ENCODE results near the gene CD52. TPM values are rescaled to one million over a fixed set of nuclear protein-coding genes. Genes with fewer than 3 reads are reported as not detected.

Gene CD52
- total RNA-seq, 1 donor from 2014 or later, result 2.8 TPM

- DNase-seq, result peak; percentile 85
- TF ChIP-seq, protein P1, sequence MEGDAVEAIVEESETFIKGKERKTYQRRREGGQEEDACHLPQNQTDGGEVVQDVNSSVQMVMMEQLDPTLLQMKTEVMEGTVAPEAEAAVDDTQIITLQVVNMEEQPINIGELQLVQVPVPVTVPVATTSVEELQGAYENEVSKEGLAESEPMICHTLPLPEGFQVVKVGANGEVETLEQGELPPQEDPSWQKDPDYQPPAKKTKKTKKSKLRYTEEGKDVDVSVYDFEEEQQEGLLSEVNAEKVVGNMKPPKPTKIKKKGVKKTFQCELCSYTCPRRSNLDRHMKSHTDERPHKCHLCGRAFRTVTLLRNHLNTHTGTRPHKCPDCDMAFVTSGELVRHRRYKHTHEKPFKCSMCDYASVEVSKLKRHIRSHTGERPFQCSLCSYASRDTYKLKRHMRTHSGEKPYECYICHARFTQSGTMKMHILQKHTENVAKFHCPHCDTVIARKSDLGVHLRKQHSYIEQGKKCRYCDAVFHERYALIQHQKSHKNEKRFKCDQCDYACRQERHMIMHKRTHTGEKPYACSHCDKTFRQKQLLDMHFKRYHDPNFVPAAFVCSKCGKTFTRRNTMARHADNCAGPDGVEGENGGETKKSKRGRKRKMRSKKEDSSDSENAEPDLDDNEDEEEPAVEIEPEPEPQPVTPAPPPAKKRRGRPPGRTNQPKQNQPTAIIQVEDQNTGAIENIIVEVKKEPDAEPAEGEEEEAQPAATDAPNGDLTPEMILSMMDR (IDR thresholded peaks at IDR 0.05; ENCODE audit: partially characterized antibody, unreplicated experiment), result peak; percentile 72
- peaks cover 18% of the 10 kb centered on the region for H3K27me3 Mint-ChIP-seq (ENCODE audit: unreplicated experiment)
- no peaks in the 10 kb centered on the region for H3K36me3 Mint-ChIP-seq (ENCODE audit: unreplicated experiment)
- peaks cover 50% of the 10 kb centered on the region for H3K4me1 Mint-ChIP-seq (ENCODE audit: low read depth, unreplicated experiment)
- H3K9me3 Mint-ChIP-seq (ENCODE audit: unreplicated experiment), result peaks cover 14% of the 10 kb centered on the region
- peak overlapping the region; percentile 64 for H3K4me3 Mint-ChIP-seq (ENCODE audit: unreplicated experiment)
- H3K27ac Mint-ChIP-seq (ENCODE audit: unreplicated experiment), result peak overlapping the region; percentile 89
Observed at GRCh38 chr1:26284597-26285347, 33.0 kb upstream of the CD52 start.

DNA sequence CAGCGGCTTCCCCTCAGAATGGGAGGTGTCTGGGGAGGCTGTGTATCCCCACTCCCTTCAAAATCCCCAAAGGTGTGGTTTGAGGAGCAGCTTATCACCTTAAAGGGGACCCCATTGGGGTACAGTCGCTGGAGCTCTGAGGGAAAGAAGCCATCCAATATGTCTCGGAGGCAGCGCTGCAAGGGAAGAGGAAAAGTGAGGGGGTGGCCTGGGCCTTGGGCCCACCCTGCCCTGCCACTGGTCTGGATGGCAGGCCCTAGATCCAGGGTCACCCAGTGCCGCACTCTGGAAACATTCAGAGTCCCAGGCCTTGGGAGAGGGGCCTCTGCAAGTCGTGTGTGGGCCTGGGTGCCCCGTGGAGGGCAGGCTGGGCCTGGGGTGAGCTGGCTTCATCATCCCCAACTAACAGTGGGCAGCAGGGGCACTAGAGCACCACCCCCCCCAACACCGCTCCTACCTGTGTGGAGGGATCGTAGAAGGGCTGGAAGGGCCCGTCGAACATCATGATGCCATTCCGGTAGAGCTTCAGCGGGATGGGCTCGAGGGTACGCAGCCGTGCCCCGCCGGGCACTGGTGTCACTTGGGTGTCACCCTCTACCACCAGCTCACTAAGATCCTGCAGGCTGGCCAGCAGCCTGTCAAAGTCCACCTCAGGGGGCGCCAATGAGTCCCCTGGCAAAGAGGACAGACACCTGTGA, 32.2 kb upstream of the CD52 start:
- Mint-ChIP-seq H3K27ac (ENCODE audit: unreplicated experiment) (peak overlapping the region; percentile 89), H3K4me3 (ENCODE audit: unreplicated experiment) (peak overlapping the region; percentile 34), H3K27me3 (ENCODE audit: unreplicated experiment) (peaks cover 18% of the 10 kb centered on the region), H3K36me3 (ENCODE audit: unreplicated experiment) (no peaks in the 10 kb centered on the region), H3K9me3 (ENCODE audit: unreplicated experiment) (peaks cover 14% of the 10 kb centered on the region), H3K4me1 (ENCODE audit: low read depth, unreplicated experiment) (peaks cover 53% of the 10 kb centered on the region)
- DNase-seq, result peak; percentile 59
- TF ChIP-seq, protein P1 (IDR thresholded peaks at IDR 0.05; ENCODE audit: partially characterized antibody, unreplicated experiment), result peak; percentile 1

DNA sequence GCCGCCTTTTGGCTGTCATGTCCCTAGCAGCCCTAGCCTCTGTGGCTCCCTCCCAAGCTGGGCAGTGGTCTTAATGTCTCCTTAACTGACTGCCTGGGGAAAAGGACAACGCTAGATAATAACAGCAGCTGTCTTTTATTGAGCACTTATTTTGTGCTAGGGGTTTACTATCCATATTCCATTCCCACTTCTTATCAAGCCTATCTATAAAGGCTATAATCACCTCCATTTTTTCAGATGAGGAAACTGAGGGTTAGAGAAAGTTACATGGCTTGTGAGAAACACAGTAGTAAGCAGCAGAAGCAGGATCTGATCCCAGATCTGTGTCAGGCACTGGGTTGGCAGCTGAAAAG, 31.7 kb upstream of the CD52 start:
- Mint-ChIP-seq H3K4me3 (ENCODE audit: unreplicated experiment) (no peak overlapping the region), H3K36me3 (ENCODE audit: unreplicated experiment) (no peaks in the 10 kb centered on the region), H3K27ac (ENCODE audit: unreplicated experiment) (peak overlapping the region; percentile 97), H3K4me1 (ENCODE audit: low read depth, unreplicated experiment) (peaks cover 51% of the 10 kb centered on the region), H3K27me3 (ENCODE audit: unreplicated experiment) (peaks cover 17% of the 10 kb centered on the region), H3K9me3 (ENCODE audit: unreplicated experiment) (peaks cover 13% of the 10 kb centered on the region)
- TF ChIP-seq, protein P1 (IDR thresholded peaks at IDR 0.05; ENCODE audit: partially characterized antibody, unreplicated experiment), result no peak
- no peak for DNase-seq

DNA sequence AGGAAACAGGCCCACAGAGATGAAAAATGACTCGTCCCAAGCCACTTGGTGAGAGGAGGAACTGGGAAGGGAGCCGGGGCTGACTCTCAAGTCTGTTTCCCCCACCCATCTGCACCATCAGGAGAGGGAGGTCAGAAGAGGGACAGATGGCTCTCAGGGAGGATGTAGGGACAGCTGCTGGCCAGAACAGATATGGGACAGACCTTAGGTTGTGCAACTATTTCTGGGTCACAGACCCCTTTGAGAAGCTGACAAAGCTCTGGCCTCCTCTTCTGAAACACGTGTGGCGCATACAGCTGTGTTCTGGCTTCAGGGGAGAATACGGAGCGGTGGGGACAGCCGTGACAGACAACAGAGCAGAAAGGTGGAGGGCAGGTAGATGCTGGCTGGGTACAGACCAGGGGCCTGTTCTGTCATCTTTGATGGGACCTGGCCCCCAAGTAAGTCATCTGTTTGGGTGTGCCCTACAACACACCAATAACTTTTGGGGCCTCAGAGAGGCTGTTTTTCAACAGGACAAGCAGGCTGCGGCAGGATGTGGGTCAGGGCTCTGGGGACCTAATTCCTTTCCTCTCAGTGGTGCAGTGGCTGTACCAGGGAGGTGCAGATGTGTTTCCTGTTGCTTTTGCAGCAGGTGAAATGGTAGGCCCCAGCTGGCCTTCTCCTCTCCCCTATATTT, 30.6 kb upstream of the CD52 start:
- Mint-ChIP-seq H3K4me1 (ENCODE audit: low read depth, unreplicated experiment) (peaks cover 46% of the 10 kb centered on the region), H3K27ac (ENCODE audit: unreplicated experiment) (peak overlapping the region; percentile 97), H3K9me3 (ENCODE audit: unreplicated experiment) (peaks cover 14% of the 10 kb centered on the region), H3K27me3 (ENCODE audit: unreplicated experiment) (peaks cover 11% of the 10 kb centered on the region), H3K4me3 (ENCODE audit: unreplicated experiment) (peak overlapping the region; percentile 79), H3K36me3 (ENCODE audit: unreplicated experiment) (no peaks in the 10 kb centered on the region)
- peak; percentile 42 for DNase-seq
- TF ChIP-seq, protein P1 (IDR thresholded peaks at IDR 0.05; ENCODE audit: partially characterized antibody, unreplicated experiment), result no peak

Measured in glutamatergic neuron (in vitro differentiated cells).